GM12801 (cell line): ENCODE data around the gene PBRM1.

Experiments
- CTCF ChIP-seq: IDR thresholded peaks from one replicate; pipeline ENCODE4 v1.5.1; 2011; ENCODE audit warnings: control low read depth; ENCODE audit not compliant: insufficient read length; ENCODE audit errors: extremely low read depth

The PBRM1 gene

GRCh38 chr3:52532517-52532837 is 153.2 kb downstream of the PBRM1 start:
- no peak for TF ChIP-seq CTCF

- TF ChIP-seq CTCF = no peak
Measured at GRCh38 chr3:52531860-52532516, 153.7 kb downstream of the PBRM1 start.

- no peak for TF ChIP-seq CTCF
Measured at GRCh38 chr3:52530918-52531826, 154.5 kb downstream of the PBRM1 start.

GRCh38 chr3:52529376-52530333 is 156.1 kb downstream of the PBRM1 start:
- no peak for TF ChIP-seq CTCF

GRCh38 chr3:52528586-52529375 is 156.9 kb downstream of the PBRM1 start:
- no peak for TF ChIP-seq CTCF

GRCh38 chr3:52527732-52528585 is 157.8 kb downstream of the PBRM1 start:
- no peak for TF ChIP-seq CTCF
